GM21528 (cell line): ENCODE measurements around the gene MANEA.
A peak's percentile ranks its signal among the peaks of the same experiment; 100 is the strongest.
"Not testable (repeated sequence)": the region's sequence is repeated elsewhere in the genome, so short reads cannot be mapped to it uniquely, and the experiment has no call there.

ENCODE experiments used
- ATAC-seq: cut with Tn5 transposase; IDR thresholded peaks from one replicate; pipeline ENCODE4 v1.9.1; 2021; ENCODE audit warnings: mild to moderate bottlenecking, moderate library complexity; ENCODE audit not compliant: unreplicated experiment, low FRiP score

MANEA gene, protein sequence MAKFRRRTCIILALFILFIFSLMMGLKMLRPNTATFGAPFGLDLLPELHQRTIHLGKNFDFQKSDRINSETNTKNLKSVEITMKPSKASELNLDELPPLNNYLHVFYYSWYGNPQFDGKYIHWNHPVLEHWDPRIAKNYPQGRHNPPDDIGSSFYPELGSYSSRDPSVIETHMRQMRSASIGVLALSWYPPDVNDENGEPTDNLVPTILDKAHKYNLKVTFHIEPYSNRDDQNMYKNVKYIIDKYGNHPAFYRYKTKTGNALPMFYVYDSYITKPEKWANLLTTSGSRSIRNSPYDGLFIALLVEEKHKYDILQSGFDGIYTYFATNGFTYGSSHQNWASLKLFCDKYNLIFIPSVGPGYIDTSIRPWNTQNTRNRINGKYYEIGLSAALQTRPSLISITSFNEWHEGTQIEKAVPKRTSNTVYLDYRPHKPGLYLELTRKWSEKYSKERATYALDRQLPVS

DNA sequence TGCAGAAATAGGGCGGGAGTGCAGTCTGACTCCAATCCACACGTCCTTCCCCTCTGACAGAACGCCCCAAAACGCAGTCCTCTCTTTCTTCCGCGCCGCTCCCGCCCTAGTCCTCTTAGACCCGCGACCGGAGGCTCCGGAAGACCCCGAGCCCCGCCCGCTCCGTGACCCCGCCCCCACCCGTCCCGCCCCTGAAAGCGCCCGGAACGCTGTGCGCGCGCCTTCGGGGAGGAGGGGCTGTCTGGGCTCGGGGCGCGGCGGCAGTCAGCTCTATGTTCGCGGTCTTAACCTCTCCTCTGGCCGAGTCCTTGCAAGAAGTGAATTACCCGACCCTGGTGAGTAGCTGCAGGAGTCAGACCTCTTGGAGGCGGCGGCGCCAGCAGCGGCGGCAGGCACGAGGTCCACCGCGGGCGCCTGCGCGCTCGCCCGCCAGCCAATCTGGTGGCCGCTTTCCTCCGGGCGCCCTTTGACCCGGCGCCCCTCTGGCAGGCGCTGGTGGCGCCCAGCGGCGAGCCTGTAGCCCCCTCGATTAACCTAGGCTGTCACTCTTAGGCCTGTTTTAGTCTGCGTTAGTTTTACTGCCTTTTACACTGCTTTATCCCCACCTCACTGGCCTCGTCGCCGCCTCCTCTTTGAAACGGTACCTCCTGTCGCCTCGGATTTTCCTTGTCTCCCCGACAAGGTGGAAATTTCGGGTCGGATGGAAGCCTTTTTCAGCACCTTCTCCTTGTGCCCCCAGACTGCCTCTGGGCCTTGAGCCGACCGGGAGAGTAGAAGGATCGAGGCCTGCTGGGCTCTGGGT lies at the start of gene MANEA:
MANEA (plus strand) TSS at position 232 of the 802 bp plus-strand sequence. CDS start 8,905 bp downstream, outside the sequence.
- peak; percentile 82 for ATAC-seq

DNA sequence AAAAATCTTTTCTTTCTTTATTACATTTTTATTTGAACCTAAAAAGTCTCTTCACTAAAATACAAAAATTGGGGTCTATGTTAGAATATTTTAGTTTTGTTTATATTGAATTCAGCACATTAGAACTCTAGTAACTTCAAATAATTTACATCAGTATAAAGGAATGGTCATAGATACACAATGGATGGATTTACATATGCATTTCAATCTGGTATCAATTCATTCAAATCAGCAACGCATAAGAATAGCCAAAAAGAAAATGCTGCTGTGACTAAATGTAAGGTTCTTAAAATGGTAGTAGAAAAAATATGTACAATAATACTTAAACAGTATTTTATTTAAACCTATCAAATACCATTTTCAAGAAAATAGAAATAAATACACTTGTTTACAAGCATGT lies 47.6 kb upstream of the MANEA start:
- no peak for ATAC-seq

DNA sequence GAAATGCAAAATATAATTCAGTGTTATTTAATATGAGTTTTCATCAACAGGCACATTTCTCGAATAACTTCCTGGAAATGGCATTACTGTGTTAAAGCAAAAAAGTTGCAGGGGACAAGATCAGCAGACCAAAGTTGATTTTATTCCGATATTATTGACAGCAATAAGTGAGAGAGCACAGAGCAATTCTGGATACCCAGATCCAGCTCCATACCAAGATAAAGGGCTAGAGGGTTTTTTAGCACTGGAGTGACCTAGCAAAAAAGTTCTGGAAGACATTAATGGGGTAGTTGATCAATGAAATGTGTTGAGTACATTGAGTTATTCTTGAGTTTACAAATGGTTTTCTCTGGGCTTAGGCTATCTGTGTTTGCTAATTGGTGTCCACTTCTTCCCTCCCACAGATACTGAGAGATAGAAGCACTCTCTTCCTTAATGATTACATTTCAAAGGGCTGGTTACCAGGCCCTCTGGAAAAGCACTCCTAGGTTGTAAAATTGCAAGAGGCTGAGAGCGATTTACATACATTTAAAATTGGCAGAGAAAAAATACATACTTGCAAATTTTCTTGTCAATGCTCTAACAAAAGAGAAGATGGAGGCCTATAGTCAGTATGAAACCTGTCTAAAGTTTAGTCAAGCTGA lies 47.0 kb upstream of the MANEA start:
- no peak for ATAC-seq

DNA sequence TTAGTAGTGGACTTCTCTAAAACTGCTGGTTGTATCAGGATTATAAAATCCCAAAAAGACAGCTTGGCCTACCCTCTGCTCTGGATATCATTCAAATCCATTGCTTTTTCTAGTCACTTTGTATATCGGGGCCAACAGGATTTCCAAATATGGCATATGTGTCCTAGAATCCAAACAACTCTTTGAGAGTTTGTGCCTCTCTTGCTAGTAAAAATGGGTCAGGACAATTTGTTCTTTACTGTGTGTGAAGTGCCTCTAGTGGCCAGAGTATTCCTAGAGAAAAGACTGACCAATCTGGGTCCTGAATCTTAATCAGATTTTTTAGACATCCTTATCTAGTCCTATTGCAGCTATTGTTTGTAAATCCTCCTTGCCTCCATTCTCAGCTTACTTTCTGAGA lies 33.5 kb upstream of the MANEA start:
- ATAC-seq, result no peak

DNA sequence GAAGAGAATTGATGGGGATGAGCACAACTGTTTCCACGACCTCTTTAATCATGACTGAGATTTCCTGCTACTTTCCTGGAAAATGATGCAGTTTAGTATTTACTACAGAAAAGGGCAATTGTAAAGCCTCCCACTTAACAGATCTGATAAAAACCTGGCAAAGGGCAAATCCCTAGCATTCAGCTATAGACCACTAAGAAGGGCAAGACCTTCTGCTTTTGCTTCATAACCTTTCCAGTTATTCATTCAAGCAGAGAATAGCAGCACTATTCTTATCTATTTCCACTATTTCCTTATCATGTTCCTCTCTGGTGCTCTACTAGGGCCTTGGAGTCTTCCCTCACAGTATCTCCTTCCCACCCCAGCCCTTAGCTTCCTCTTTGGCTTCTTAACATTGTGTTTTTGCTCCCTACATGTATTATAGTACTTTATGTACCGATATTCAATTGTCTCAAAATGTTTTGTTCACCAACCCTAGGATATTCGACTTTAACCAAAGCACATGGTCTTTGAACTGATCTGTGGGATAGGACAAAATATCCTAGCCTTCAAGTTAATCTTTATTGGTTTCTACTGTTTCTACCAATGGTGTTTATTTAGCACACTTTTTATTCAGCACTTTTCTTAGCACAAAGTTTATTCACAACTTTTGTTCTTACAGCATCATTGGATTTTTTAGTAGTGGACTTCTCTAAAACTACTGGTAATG lies 32.7 kb upstream of the MANEA start:
- no peak for ATAC-seq

DNA sequence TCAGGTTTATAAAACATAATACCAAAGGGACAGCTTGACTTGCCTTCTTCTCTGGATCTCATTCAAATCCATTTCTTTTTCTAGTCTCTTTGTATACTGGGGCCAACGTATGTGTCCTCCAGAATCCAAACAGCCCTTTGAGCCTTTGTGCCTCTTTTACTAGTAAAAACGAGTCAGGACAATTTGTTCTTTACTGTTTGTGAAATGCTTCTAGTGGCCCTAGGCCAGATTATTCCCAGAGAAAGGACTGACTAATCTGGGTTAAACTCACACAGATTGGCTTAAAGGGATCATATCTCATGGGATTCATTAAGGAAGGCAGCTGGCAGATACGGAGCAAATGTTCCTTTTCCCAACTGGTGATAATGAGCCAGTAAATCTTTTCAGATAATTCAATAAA lies 32.1 kb upstream of the MANEA start:
- ATAC-seq, result no peak

DNA sequence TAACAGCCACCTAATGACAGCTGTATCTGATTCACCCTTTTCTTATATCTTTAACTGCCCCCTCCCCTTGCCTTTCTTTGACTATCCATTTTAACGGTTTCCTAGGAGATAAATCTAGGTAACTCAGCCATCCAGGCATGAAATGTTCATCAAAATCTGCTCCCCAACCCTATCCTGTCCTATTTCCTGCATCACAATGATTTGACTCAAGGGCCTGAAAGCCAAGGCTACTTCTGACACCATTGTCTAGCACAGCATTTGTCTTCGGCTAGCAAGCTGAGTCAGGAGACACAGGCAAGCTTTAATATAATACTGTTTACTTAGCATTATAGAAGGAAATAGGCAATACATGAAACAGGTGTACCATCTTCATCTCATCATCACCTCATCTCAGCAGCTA lies 31.6 kb upstream of the MANEA start:
- no peak for ATAC-seq

DNA sequence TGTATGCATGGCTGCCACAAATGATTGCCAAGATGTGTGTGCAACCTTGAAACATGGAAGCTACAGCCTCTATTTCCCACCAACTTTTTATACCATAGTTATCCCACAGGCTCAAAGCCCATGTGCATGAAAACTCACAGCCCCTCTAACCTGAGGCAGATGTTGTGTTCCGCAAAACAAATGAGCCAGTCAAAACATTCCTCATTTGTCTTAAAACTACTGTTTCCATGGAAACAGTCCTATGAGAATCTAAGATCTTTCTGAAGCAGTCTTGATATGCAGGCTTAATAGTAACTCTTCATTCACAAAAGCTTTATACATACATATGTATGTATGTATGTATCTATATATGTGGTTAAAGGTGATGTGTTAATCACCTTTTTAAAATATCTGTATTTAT lies 31.2 kb upstream of the MANEA start:
- no peak for ATAC-seq

DNA sequence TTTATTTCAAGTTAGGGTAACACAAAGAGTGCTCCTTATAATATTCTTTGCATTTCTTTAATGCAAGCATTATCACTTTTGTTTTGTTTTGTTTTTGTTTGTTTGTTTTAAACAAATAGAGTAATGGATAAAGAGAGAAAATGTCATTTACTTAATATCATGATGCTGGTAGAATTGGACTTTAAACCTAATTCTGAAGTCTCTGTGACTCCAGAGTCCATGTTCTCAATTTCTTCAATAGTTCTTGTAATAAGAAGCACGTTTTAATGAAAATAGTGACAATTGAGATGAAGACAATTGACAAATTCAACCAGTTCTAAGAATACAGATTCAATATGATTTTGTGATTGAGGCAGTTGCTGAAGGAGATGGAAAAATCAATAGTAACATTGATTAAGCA lies 30.3 kb upstream of the MANEA start:
- no peak for ATAC-seq

DNA sequence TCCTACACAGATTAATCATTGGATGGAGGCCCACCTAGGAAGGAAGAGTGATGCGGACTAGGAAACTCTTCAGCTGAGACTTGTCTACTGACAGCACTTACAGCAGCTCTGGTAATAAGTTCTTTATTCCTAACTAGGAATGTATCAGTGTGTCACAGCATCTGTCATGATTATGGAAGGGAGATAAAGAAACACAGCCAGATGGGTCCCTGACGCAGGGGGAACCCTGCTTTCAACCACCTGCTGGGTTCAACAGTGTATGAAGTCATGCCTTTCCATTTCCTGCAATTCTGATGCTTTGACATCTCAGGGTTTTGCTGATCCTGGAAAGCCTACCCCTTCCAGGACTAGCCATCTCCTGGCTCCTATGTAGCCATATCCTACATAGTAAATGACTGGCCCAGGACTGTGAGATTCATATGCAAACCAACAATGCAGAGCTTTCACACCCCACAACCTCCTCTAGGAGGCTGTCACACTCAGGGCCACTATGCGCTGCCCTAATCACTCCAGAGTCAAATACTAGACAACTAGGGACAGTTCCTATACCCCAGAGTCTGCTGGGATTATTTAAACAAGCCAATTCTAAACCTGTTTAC lies 29.0 kb upstream of the MANEA start:
- no peak for ATAC-seq

DNA sequence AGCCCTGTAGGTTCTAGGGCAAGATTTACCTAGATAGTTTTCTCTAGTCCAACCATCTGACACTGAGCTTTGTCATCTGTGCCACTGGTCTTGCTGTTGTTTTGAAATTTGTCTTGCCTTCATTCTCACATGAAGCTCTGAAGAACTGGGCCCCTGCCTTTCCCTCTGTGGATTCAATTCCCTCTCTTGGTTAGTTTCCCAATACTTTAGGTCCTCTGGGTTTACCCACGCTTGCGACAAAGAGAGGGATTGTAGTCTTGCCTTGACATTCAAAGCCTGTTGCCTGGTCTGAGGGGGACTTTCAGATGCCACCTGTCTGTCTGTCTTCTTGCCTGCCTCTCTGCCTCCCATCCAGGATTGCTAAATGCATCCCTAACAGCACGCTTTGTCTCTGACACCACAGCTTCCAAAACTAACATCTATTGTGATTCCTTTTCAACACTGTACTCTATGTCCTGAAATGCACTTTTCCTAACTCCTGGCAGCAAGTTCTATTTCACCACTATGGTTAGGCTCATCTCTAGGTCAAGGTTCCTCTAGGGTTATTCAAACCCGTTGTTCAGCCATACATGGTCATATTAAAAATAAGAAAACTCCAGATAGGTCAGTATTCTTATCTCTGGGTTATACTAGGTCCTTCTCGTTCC lies 25.5 kb upstream of the MANEA start:
- no peak for ATAC-seq

DNA sequence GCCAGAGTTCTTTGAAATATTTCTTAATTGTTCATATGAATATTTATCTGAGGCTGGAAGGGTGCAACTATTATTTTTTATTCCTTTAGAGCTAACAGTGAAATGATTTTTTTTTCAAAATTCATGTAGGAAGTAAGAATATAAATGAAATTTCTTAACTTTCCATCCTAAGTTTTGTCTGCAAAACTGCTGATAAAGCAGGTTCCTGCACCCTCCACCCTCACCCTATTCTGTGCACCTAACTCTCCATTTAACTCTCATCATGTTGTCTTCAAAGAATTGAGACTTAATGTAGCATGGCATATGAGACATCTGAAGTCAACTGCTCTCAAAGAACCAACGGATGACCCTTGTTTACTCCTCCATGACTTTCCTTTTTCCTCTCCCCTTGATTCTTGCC lies 23.5 kb upstream of the MANEA start:
- ATAC-seq, result no peak

DNA sequence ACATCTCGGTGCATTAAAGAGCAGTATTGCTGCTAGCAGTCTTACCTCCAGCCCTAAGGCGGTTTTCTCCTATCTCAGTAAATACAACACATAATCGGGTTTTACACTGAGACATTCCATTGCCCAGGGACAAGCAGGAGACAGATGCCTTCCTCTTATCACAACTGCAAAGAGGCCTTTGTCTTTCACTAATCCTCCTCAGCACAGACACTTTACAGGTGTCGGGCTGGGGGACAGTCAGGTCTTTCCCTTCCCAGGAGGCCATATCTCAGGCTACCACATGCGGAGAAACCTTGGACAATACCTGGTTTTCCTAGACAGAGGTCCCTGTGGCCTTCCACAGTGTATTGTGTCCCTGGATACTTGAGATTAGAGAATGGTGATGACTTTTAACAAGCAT lies 16.4 kb upstream of the MANEA start:
- not testable (repeated sequence) for ATAC-seq

DNA sequence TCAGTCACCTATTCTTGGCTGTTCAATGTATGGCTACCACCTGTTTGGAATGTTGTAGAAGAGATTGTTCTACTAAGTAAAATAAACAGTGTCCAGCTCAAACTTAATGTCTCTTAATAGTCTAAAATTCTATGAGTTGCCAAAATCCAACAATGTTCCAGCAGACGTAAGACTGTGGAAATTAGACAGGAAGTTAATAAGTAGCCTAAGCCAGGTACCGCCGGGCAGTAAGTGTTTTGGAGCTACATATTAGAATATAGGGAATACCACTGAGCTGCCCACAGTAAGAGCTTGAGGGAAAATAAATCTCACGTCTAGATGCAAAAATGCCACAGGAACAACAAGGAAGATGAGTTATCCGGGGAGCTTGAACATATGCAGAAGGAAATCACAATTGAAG lies 7.8 kb upstream of the MANEA start:
- no peak for ATAC-seq

DNA sequence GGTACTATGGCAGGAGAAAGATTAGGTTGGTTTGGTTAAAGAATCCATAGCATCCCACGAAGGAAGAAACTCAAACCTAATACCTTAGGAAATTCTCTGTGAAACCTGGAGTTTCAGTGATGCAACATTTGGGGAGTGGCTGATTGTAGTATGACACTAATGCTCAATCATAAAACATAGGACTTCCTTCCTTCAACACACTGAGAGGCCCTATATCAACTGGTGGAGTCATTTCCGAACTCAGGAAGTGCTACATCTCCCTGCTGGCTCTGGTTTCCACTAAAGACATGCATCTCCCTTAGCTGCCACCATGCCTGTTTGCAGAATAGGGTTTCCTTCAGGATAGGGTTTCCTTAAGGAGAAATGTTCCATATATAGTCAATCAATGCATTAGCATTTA lies 5.2 kb upstream of the MANEA start:
- no peak for ATAC-seq

DNA sequence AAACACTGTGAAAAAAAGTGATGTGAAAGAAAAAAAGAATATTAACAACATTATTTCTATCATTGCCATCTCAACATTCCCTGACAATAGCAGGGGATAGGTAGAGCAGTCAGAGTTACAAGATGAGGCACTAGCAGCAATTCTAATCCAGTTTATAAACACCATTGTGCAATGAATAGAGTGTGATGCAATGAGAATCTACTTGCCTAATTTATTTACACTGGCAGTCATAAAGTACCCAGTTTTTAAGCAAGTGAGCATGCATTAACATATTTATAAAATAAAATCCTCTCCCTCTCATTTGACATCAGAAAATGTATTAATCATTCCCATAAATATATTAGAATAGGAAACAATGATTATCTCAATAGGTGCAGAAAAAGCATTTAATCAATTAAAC lies 2.5 kb upstream of the MANEA start:
- no peak for ATAC-seq

DNA sequence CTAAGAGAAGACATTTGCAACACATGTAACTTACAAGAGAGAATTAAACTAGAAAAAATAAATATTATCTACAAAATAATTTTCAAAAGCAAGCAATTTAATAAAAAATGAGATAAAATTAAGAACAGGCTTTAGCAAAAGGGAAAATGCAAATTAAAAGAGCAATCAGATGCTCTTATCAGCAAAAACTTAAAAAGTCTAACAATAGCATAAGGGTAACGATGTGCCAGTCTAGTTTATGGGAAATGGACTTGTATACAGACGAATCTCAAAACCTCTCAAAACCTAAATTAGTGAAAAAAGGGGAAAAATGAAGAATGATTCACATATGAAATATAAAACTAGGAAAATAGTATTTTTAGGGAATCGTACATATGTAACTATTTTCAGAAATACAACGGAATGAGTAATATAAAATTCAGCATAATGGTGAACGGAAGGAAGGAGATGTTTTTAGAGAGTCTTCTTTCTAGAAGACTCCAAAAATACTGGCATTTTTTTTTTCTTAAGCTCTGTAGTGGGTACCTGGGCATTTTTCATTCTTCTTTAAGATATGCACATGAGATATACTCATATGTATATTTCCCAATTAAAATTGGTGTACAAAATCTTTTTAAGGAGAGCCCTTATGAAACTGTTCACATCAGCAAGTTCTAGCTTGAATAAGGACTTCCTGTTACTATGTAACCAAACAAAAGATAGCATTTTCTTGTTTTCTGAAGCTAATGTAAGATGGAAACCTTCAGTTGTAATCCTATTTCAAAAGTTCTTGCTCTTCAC lies 927 bp upstream of the MANEA start:
- ATAC-seq, result peak; percentile 34

DNA sequence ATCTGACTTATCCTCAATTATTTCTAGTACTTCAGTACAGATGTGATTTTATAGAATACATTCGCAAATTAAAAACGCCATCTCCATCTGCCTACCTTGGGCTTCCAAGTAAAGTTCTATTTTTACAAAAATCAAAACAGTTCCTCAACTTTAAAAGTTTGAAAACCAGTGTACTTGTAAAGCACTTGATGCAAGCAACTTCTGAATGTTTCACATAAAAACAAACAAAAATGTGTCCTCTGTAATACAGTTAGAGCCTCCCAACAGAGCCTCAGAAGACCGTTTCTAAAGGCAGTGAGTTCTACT lies 384 bp upstream of the MANEA start:
- no peak for ATAC-seq

DNA sequence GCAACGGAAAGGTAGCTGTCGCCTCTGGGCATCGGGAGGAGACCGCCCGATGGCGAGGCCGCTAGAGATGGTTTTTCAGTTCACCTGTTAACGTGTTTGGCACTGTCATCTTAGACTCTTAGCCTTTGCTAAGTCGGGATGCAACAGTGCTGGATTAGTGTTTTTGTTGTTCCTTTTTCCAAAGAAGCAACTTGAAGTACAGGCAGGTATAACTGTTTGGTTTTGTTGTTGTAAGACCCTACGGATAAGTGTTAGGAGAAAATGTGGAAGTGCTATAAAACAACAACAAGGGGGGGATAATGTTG lies 723 bp downstream of the MANEA start:
- peak; percentile 15 for ATAC-seq
